Measurements from ENCODE around the gene SH3PXD2A. TPM values are rescaled to one million over a fixed set of nuclear protein-coding genes. Genes with fewer than 3 reads are reported as not detected.

Gene SH3PXD2A
- total and polyA plus RNA-seq, 9 of the 15 experiments (the other 6 are each of a cell fraction or from before 2014, with no cell fraction given): 0.41 to 9.3 (median 2.5) TPM

- TF ChIP-seq CTCFL (IDR thresholded peaks at IDR 0.05; ENCODE audit: borderline replicate concordance, insufficient read depth, low read depth, low read length, poor library complexity, severe bottlenecking): no peak
- TF ChIP-seq SAFB (IDR thresholded peaks at IDR 0.05; ENCODE audit: borderline replicate concordance, low read depth, low read length): no peak
- TF ChIP-seq ARID1B (IDR thresholded peaks at IDR 0.05): peak; percentile 46; the same call in 1 of the 2 replicates
- TF ChIP-seq NCOR1 (IDR thresholded peaks at IDR 0.05): peak; percentile 21; the same call in 1 of the 2 replicates
- TF ChIP-seq SAFB2 (IDR thresholded peaks at IDR 0.05; ENCODE audit: borderline replicate concordance, low read depth, low read length, severe bottlenecking): no peak
- no peak for TF ChIP-seq TARDBP (IDR thresholded peaks at IDR 0.05)
- TF ChIP-seq NONO (IDR thresholded peaks at IDR 0.05; ENCODE audit: low read depth in 2 of 2, low read length in 1 of 2): no peak
- TF ChIP-seq ZNF280A (IDR thresholded peaks at IDR 0.05; ENCODE audit: low read depth, partially characterized antibody): no peak
- TF ChIP-seq AFF1 (IDR thresholded peaks at IDR 0.05; ENCODE audit: low read depth in 1 of 2, partially characterized antibody in 2 of 2): no peak
- no peak for TF ChIP-seq CBX3 (IDR thresholded peaks at IDR 0.05; ENCODE audit: borderline replicate concordance in 1 of 2, low read length in 2 of 2)
- TF ChIP-seq HNRNPH1 (optimal IDR thresholded peaks at IDR 0.05; ENCODE audit: low read depth, low read length): no peak
- TF ChIP-seq SETDB1 (IDR thresholded peaks at IDR 0.05; ENCODE audit: low read length): no peak
- TF ChIP-seq ZNF239 (CRISPR knock-in tag; IDR thresholded peaks at IDR 0.05): no peak
- TF ChIP-seq HSF4 (CRISPR knock-in tag; IDR thresholded peaks at IDR 0.05; ENCODE audit: borderline replicate concordance): no peak
- no peak for TF ChIP-seq CBX1 (IDR thresholded peaks at IDR 0.05; ENCODE audit: low read depth)
- no peak for TF ChIP-seq ZBTB1 (CRISPR knock-in tag; IDR thresholded peaks at IDR 0.05; ENCODE audit: borderline replicate concordance, low read depth)
- TF ChIP-seq ERF (CRISPR knock-in tag; IDR thresholded peaks at IDR 0.05): no peak
- TF ChIP-seq ZNF140 (CRISPR knock-in tag; IDR thresholded peaks at IDR 0.05): no peak
Observed at GRCh38 chr10:103691723-103692435, 163.5 kb downstream of the SH3PXD2A start (continued).

Measured in K562 (cell line).